ENCODE data around the gene R3HDM4. TPM values are rescaled to one million over a fixed set of nuclear protein-coding genes. Genes with fewer than 3 reads are reported as not detected.

The R3HDM4 gene
- total RNA-seq, 1 donor from 2014 or later = 57.9 TPM

DNA sequence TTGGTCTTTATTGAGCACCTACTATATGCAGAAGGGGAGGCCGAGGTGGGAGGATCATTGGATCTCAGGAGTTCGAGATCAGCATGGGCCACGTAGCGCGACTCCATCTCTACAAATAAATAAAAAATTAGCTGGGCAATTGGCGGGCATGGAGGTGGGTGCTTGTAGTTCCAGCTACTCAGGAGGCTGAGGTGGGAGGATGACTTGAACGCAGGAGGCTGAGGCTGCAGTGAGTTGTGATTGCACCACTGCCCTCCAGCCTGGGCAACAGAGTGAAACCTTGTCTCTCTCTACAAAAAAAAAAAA, 49.8 kb downstream of the R3HDM4 start:
- Histone ChIP-seq H3K4me3 (ENCODE audit: insufficient read depth, low read depth, low read length) (no peak overlapping the region), H2AFZ (ENCODE audit: low read depth, low read length) (no peak overlapping the region), H4K20me1 (ENCODE audit: insufficient read depth, low read length) (peaks cover 3% of the 10 kb centered on the region), H3K9ac (ENCODE audit: low read length) (no peak overlapping the region), H3K27me3 (ENCODE audit: insufficient read depth, low read length) (peaks cover 3% of the 10 kb centered on the region), H3K4me1 (ENCODE audit: insufficient read depth, low read length) (no peaks in the 10 kb centered on the region), H3K27ac (ENCODE audit: low read depth, low read length) (no peak overlapping the region), H3K4me2 (ENCODE audit: low read length) (no peak overlapping the region), H3K36me3 (ENCODE audit: insufficient read depth, low read length) (no peaks in the 10 kb centered on the region), H3K79me2 (ENCODE audit: insufficient read depth, low read length) (no peaks in the 10 kb centered on the region), H3K9me3 (ENCODE audit: insufficient read depth, low read depth, low read length) (no peaks in the 10 kb centered on the region)
- TF ChIP-seq, protein P1, sequence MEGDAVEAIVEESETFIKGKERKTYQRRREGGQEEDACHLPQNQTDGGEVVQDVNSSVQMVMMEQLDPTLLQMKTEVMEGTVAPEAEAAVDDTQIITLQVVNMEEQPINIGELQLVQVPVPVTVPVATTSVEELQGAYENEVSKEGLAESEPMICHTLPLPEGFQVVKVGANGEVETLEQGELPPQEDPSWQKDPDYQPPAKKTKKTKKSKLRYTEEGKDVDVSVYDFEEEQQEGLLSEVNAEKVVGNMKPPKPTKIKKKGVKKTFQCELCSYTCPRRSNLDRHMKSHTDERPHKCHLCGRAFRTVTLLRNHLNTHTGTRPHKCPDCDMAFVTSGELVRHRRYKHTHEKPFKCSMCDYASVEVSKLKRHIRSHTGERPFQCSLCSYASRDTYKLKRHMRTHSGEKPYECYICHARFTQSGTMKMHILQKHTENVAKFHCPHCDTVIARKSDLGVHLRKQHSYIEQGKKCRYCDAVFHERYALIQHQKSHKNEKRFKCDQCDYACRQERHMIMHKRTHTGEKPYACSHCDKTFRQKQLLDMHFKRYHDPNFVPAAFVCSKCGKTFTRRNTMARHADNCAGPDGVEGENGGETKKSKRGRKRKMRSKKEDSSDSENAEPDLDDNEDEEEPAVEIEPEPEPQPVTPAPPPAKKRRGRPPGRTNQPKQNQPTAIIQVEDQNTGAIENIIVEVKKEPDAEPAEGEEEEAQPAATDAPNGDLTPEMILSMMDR (IDR thresholded peaks at IDR 0.05; ENCODE audit: insufficient read depth, low read depth, low read length) = no peak
- TF ChIP-seq EZH2 (IDR thresholded peaks at IDR 0.05; ENCODE audit: insufficient read depth, low read length) = no peak
- no peaks in the 10 kb centered on the region for H3K9me3 Mint-ChIP-seq (ENCODE audit: unreplicated experiment)
- H3K27me3 Mint-ChIP-seq (ENCODE audit: low read depth, unreplicated experiment) = peaks cover 9% of the 10 kb centered on the region
- no peak overlapping the region for H3K4me3 Mint-ChIP-seq (ENCODE audit: unreplicated experiment)
- H3K36me3 Mint-ChIP-seq (ENCODE audit: low read depth, unreplicated experiment) = peaks cover 4% of the 10 kb centered on the region
- DNase-seq (ENCODE audit: low read depth) (no peak), FAIRE-seq (no peak)
- H3K4me1 Mint-ChIP-seq (ENCODE audit: low read depth, unreplicated experiment) = no peaks in the 10 kb centered on the region
- peak overlapping the region; percentile 34 for H3K27ac Mint-ChIP-seq (ENCODE audit: unreplicated experiment)

DNA sequence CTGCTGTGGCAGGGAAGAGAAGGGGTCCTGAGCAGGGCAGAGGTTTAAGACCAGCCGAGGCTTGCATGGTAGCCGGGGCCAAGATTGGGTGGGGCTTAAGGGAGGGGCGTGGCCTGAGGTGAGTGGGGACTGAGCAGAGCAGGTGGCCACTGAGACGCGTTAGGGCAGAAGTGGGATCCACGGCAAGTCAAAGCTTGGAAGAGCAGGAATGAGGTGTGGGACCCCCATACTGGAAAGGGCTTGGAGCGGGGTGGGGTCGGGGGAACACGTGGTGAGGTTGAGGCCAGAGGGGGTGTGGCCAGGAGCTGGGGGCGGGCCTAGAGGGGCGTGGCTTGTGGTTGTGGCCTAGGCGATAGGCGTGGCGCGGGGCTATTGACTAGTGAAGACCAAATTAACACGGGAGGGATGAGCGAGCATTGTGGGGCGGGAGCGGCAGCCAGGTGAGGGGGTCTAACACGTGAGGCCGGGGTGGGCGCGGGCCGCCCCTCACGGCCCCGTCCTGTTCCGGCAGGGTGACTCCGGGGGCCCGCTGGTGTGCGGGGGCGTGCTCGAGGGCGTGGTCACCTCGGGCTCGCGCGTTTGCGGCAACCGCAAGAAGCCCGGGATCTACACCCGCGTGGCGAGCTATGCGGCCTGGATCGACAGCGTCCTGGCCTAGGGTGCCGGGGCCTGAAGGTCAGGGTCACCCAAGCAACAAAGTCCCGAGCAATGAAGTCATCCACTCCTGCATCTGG, 50.3 kb downstream of the R3HDM4 start:
- H3K4me1 ChIP-seq (ENCODE audit: insufficient read depth, low read length) = no peaks in the 10 kb centered on the region
- peaks cover 3% of the 10 kb centered on the region for H4K20me1 ChIP-seq (ENCODE audit: insufficient read depth, low read length)
- no peaks in the 10 kb centered on the region for H3K9me3 ChIP-seq (ENCODE audit: insufficient read depth, low read depth, low read length)
- H3K9me3 Mint-ChIP-seq (ENCODE audit: unreplicated experiment) = no peaks in the 10 kb centered on the region
- H2AFZ ChIP-seq (ENCODE audit: low read depth, low read length) = no peak overlapping the region
- no peak for FAIRE-seq
- TF ChIP-seq, protein P1 (IDR thresholded peaks at IDR 0.05; ENCODE audit: insufficient read depth, low read depth, low read length) = no peak
- TF ChIP-seq EZH2 (IDR thresholded peaks at IDR 0.05; ENCODE audit: insufficient read depth, low read length) = no peak
- H3K27me3 ChIP-seq (ENCODE audit: insufficient read depth, low read length) = peaks cover 3% of the 10 kb centered on the region
- H3K4me1 Mint-ChIP-seq (ENCODE audit: low read depth, unreplicated experiment) = no peaks in the 10 kb centered on the region
- H3K36me3 Mint-ChIP-seq (ENCODE audit: low read depth, unreplicated experiment) = peaks cover 4% of the 10 kb centered on the region
- H3K27ac Mint-ChIP-seq (ENCODE audit: unreplicated experiment) = no peak overlapping the region
- DNase-seq (ENCODE audit: low read depth) = no peak
- H3K4me3 Mint-ChIP-seq (ENCODE audit: unreplicated experiment) = no peak overlapping the region
- no peaks in the 10 kb centered on the region for H3K36me3 ChIP-seq (ENCODE audit: insufficient read depth, low read length)
- peaks cover 10% of the 10 kb centered on the region for H3K27me3 Mint-ChIP-seq (ENCODE audit: low read depth, unreplicated experiment)
- H3K4me2 ChIP-seq (ENCODE audit: low read length) = peak overlapping the region; percentile 30
- no peak overlapping the region for H3K27ac ChIP-seq (ENCODE audit: low read depth, low read length)
- H3K79me2 ChIP-seq (ENCODE audit: insufficient read depth, low read length) = no peaks in the 10 kb centered on the region
- no peak overlapping the region for H3K9ac ChIP-seq (ENCODE audit: low read length)
- H3K4me3 ChIP-seq (ENCODE audit: insufficient read depth, low read depth, low read length) = no peak overlapping the region
